Endometrial microvascular endothelial cells (primary cell): ENCODE results near the gene CXCL10. TPM values are rescaled to one million over a fixed set of nuclear protein-coding genes. Genes with fewer than 3 reads are reported as not detected.
"Not testable (repeated sequence)": the region's sequence is repeated elsewhere in the genome, so short reads cannot be mapped to it uniquely, and the experiment has no call there.

Experiments
- in situ Hi-C: cut with HindIII; loops from 2 replicates; pipeline ENCODE4 v1.10.0; 2017; ENCODE audit warnings: low sequenced_read_pairs, low pct_unique_long_range_greater_than_20kb; ENCODE audit errors: inconsistent ontology term
- total RNA-seq: library from RNA; depleted of rRNA; stranded (reverse); fragments of >200 nt; gene quantifications from one replicate; pipeline ENCODE4 v1.2.3, GENCODE V29; 2015; ENCODE audit errors: inconsistent ontology term

Gene CXCL10
- total RNA-seq: 2.2 TPM

DNA sequence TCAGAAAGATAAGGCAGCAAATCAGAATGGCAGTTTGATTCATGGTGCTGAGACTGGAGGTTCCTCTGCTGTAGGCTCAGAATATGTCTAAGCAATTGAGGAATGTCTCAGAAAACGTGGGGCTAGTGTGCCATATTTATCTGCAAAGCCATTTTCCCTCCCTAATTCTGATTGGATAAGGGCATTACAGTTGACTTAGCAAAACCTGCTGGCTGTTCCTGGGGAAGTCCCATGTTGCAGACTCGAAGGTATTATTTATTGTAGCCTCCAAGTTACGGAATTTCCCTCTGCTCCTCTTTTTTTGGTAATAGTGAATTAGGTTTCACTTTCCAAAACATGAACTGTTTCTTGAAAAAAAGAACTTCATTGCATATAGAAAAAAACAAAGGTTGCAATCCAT lies at the start of gene CXCL10:
Gene CXCL10 (minus strand): TSS at position 109 of the 400 bp plus-strand sequence. CDS start 66 bp downstream, at position 43.
- in situ Hi-C loops: no loop called here

DNA sequence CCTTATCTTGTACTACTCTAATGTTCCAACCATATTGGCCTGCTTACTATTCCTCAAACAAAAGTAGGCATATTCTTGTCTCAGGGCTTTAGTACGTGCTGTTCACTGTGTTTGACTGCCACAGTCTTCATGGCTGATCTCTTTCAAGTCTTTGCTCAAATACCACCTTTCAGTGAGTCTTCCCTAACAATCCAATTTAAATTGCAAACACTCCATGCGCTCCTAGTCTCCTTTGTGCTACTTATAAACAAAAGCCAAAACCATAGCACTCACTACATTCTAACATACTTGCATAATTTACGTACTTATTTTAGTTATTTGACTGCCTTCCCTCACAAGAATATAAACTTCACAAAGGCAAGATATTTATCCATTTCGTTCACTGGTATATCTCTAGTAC lies 49.5 kb upstream of the CXCL10 start:
- in situ Hi-C loops: no loop called here

DNA sequence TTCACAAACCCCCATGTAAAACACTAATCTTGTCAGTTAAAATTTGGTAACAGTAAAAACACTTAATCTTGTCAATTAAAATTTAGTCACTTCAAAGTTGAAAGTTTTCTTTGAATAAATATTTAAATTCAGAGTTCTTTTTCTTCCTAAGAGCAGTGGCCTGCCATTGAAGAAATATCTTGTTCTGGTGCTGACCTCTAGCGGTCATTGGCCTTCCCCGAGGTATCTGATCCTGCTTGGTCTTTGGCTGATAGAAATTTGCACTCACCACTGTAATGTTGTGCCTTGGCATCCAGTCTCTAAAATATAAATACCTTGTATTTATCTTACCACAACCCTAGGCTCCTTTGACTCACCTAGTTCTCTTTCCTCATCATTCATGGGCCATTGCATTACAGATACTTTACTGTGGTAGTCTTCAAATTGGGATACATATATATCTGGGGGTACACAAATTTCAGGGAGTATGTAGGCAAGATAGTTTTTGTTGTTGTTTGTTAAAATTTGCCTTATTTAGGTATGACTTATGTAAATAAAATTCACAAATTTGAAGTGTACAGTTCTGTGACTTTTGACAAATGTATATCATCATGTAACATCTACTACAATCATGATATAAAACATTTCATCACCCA lies 44.5 kb upstream of the CXCL10 start:
- in situ Hi-C loops: no loop called here

DNA sequence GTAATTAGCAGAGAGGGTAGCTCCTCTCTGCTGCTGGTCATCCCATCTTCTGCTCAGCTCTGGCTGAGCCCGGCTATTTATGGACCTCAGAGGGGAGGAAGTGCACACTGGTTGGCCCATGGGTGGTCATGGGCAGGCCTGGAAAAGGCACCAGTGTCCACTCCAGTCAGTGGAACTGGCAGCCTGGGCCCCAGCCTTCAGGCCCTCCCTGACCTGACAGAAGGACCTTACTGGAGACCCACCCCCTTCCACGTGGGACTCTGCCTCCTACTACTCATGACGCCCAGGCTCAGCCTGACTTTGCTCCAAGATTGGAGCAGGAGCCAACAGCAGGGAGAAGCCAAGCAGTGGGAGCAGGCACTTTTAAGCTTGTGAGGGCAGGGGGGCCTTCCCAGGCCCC lies 43.2 kb upstream of the CXCL10 start:
- in situ Hi-C loops: no loop called here

DNA sequence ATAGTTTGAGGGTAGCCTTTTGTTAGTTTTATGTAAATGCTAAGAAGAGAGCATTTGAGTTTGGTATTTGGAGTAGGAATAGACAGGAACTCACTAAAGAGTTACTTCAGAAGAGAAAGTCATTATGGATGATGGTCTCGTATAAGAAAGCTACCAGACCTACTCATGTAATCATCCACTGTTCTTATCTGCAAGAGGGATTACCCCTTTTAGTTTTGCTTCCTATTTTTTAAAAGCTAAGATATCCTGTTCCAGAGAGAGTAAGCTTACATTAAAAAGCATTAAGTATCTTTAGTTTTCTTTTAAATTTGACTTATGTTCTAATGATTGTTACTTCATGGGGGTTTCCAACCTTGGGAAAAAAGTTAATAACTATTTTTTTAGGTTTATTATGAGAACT lies 38.7 kb upstream of the CXCL10 start:
- in situ Hi-C loops: no loop called here

DNA sequence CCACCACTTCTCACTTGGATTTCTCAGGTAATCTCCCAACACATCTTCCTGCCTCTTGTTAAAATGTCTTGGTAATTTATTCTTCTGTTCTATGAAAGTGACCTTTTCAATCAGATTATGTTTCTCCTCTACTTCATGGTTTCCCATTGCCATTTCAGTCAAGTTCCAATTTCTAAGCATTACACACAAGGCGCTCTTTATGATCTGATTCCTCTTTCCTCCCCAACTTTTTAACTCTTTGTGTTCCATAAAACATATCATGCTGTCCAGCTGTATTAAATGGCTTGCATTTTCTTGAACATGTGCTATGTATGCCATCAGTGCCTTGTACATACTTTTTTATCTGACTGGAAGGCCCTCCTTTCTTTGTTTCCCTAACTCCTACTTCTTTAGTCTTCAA lies 38.1 kb upstream of the CXCL10 start:
- in situ Hi-C loops: no loop called here

DNA sequence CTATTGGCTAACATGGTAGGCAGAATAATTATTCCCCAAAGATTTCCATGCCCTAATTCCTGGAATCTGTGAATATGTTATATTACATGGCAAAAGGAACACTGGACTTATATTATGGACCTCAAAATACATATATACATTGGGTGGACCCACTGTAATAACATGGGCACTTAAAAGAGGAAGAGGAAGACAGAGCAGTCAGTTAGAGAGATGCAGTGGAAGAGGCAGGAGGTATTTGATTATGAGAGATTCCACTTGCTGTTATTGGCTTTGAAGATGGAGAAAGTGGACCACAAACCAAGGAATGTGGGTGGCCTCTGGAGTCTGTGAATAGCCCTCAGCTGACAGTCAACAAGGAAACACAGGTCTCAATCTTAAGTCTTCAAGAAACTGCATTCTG lies 37.2 kb upstream of the CXCL10 start:
- in situ Hi-C loops: no loop called here

DNA sequence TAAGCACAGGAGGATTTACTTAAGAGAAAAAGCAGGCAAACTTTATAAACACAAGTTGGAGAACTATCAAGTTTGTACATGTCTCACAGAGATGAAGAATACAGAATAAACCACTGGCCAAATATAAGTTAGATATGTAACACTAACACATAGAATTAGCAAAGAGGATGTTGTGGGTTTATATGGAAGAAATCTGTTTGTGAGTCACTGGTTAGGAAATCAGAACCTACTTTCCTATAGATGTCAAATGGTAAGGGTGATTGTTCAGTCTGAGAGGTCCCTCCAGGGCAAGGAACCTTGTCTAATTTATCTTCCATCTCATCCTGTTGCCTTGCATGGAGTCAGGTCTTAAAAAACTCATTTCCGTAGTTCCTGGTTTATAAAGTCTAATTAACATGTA lies 36.5 kb upstream of the CXCL10 start:
- in situ Hi-C loops: no loop called here

DNA sequence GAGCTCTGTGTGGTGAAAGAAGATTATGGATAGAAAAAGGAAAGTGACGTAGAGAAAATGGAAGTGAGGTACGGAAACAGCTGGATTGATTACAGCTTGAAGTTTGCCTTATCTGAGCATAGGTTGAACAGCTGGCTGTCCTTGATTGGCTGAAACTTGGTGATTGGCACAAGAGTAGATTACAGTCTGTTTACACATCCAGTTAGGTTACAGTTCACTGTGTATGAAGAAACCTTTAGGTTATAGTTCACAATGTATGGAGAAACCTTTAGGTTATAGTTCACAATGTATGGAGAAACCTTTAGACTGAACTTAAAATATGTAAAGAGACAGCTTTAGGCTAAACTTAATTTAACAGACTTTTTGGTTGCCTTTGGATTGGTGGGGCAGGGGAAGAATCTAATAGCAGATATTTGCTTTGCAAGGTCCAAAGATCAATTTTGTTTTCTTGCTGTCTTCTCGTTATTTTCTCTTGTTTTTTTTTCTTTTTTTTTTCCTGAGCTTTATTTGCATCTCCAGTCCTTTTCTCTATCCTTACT lies 35.7 kb upstream of the CXCL10 start:
- in situ Hi-C loops: no loop called here

DNA sequence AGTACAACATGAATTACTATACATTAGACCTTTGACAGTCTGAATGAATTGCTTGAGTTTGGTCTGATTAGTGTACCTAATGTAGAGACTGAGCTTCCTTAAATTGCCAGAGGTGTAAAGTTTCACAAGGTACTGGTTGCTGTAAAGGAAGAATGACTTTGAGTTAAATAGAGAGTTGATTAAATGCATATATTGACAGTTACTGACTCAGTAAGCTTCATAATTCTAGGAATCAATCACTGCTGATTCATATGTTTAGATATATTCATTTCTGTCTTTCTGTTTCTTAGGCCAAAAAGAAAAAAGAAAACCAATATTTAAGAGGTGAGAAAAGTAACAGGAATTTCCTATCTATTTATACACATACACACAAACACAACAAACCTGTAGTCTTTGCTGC lies 35.0 kb upstream of the CXCL10 start:
- in situ Hi-C loops: no loop called here

DNA sequence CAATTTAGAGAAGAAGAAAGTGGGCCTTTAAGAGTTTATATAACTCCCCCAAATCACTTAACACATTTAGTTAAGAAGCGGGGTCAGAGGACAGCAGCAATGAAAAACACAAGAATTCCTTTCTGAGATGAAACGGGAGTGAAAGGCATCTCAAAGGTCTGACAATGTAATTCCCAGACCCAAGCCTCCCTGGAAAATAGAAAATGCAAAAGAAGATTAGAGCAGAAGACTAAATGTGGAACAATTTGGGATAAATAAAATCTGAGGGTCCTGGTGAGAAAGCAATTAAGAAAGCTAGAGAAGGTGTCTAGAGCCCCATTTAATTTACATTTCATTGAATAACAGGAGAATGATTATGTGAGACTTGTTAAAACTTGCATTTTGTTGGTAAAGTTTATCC lies 32.1 kb upstream of the CXCL10 start:
- in situ Hi-C loops: no loop called here

DNA sequence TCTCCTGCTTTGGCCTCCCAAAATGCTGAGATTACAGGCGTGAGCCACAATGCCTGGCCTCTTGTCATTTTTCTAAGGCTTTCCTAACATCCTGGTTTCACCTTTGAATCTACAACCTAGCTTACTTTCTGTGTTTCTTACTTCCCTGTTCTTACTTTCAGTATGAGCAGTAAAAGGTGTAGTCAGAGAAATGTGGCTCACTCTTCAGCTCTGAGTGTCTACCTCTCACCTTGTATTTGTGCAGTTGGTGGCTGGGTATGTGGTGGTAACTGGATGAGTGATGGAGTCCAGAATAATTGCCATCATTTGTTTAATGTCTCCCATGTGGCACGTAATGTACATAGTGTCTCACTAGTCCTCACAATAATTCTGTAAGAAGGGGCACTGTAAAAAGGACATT lies 31.7 kb upstream of the CXCL10 start:
- in situ Hi-C loops: no loop called here

DNA sequence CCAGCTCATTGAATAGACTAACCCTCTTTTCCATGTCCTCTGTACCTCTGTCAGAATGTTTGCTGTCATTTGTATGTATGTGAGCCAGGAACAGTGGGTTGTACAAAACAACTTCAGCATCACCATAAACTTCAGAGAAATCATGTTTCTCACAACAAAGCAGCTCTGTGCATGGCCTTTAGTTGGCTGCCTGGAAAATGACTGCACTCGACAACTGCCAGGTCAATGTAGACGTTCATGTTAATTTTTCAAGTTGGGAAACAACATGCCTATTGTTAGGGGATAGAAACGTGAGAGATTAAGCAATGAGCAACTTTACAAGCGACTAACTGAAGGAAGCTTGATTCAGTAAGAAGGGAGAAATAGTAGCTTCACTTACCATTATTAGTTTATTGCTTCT lies 30.4 kb upstream of the CXCL10 start:
- in situ Hi-C loops: no loop called here

DNA sequence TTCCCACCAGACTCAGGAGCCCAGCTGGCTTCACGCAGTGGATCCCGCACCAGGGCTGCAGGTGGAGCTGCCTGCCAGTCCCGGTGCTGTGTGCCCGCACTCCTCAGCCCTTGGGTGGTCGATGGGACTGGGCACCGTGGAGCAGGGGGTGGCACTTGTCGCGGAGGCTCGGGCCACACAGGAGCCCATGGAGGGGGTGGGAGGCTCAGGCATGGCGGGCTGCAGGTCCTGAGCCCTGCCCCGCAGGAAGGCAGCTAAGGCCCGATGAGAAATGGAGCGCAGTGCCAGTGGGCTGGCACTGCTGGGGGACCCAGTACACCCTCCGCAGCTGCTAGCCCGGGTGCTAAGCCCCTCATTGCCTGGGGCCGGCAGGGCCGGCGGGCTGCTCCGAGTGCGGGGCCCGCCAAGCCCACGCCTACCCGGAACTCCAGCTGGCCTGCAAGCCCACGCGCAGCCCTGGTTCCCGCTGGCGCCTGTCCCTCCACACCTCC lies 27.3 kb upstream of the CXCL10 start:
- in situ Hi-C loops: not testable (repeated sequence)

DNA sequence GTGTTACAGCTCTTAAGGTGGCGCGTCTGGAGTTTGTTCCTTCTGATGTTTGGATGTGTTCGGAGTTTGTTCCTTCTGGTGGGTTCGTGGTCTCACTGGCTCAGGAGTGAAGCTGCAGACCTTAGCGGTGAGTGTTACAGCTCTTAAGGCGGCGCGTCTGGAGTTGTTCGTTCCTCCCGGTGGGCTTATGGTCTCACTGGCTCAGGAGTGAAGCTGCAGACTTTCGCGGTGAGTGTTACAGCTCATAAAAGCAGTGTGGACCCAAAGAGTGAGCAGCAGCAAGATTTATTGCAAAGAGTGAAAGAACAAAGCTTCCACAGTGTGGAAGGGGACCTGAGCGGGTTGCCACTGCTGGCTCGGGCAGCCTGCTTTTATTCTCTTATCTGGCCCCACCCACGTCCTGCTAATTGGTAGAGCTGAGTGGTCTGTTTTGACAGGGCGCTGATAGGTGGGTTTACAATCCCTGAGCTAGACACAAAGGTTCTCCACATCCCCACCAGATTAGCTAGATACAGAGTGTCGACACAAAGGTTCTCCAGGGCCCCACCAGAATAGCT lies 26.6 kb upstream of the CXCL10 start:
- in situ Hi-C loops: not testable (repeated sequence)

DNA sequence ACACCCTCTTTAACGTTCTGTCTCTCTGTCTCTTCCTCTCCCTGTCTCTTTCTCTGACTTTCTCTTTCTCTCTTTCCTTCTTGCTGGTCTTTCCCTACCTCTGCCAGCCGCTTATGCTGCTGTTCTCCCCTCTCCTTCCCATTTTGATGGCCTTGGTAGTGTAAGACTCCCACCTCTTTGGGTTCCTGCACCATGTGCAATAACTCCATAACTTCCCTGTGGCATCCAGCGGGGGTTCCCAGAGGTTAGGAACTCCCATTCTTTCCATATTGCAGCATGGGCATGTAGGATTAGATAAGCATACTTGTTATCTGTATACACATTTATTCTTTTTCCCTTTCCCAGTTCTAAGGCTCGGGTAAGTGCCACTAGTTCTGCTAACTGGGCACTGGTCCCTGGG lies 21.4 kb upstream of the CXCL10 start:
- in situ Hi-C loops: not testable (repeated sequence)

DNA sequence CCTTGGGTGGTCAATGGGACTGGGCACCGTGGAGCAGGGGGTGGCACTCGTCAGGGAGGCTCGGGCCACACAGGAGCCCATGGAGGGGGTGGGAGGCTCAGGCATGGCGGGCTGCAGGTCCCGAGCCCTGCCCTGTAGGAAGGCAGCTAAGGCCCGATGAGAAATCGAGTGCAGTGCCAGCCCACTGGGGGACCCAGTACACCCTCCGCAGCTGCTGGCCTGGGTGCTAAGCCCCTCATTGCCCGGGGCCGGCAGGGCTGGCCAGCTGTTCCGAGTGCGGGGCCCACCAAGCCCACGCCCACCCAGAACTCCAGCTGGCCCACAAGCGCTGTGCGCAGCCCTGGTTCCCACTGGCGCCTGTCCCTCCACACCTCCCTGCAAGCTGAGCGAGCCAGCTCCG lies 20.0 kb upstream of the CXCL10 start:
- in situ Hi-C loops: not testable (repeated sequence)

DNA sequence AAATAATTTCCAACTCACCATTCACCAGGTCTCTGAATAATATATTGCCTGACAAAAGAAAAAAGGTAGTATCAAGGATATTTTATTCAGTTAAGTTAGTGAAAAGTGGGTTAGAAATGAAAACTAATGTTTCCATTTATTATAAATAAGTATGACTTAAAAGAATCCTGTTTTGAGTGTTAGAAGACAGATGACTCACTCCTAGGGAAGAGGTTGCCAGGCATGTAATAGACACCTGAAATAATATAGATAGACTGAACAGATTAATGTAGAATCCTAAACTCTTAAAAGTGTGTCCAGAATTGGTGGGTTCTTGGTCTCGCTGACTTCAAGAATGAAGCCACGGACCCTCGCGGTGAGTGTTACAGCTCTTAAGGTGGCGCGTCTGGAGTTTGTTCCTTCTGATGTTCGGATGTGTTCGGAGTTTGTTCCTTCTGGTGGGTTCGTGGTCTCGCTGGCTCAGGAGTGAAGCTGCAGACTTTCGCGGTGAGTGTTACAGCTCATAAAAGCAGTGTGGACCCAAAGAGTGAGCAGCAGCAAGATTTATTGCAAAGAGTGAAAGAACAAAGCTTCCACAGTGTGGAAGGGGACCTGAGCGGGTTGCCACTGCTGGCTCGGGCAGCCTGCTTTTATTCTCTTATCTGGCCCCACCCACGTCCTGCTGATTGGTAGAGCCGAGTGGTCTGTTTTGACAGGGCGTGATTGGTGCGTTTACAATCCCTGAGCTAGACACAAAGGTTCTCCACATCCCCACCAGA lies 19.1 kb upstream of the CXCL10 start:
- in situ Hi-C loops: not testable (repeated sequence)

DNA sequence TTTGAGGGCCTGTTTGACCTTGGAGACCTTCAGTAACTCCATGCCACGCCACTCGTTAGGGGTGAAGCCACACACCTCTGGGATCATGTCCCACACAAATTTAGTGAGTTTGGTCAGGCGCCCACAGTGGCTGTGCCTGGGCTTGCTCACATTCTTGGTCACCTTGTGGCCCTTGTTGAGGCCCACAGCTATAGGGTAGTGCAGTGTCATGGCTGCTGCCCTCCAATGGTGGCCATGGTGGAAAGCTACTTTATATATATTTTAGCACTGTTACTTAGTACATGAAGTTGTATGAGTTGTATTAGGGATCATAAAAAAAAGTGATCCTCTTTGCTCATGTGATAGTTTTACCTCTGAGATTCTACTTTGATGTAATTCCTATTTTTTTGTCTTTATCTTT lies 13.6 kb upstream of the CXCL10 start:
- in situ Hi-C loops: no loop called here

DNA sequence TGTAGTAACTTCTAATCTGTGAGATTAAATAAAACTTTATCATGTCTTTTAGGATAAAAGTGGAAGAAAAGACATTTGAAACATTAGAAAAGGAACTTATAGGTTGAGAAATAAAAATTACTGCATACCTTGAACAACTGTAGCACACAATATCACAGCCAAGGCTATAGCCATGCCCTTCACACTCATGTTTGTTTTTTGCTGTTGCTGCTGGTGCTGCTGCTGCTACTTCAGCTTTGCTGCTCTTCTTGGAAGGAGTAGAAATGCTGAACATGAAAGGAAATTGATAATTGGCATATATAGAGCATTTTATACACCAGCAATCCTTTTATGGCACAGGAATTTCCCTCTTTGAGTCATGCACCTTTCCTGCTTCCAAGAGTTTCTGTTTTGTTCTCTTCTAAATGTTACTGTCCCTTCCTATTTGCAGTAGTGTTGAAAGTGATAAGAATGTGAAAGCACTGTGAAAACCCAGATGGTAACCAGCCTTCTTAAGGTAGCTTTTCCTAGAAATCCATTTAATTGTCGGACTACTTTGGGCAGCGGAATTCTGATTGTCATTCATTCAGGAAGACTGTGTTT lies 12.6 kb upstream of the CXCL10 start, which contains the start of gene CXCL11:
Gene CXCL11 (minus strand): TSS at position 272 of the 582 bp plus-strand sequence. CDS start 83 bp downstream, at position 189.
- in situ Hi-C loops: no loop called here
